ENCODE measurements around the gene KMT5B. TPM values are rescaled to one million over a fixed set of nuclear protein-coding genes. Genes with fewer than 3 reads are reported as not detected.
A peak's percentile ranks its signal among the peaks of the same experiment; 100 is the strongest.

Gene KMT5B
- total and polyA plus RNA-seq, 7 donors = 20.8 to 45.7 (median 38.7) TPM

DNA sequence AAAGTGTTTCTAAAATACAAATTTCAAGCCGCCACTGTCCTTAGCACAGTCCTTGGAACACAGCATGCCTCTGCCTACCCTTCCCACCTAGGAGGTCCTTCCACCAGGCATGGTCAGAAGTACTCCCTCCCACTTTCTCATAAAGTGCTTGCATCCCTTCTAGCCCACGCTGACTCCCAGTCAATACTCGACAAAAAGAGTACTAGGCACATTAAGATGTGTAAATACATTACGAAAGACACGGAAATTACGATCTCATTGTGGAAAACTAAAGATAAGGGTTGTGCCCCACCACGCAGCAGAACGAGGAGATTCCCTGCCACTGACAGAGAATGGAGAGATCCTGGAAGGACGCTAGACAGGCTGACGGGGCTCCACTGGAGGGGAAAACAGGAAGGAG is 105.4 kb downstream of the KMT5B start:
- no peaks in the 10 kb centered on the region for H3K27me3 ChIP-seq
- H3K36me3 ChIP-seq = no peaks in the 10 kb centered on the region
- intact Hi-C loops (cut with DNase I) = no loop called here
- no peak overlapping the region for H3K4me3 ChIP-seq
- DNase-seq = peak; percentile 42
- TF ChIP-seq POLR2AphosphoS5 (IDR thresholded peaks at IDR 0.05) (no peak), POLR2A (IDR thresholded peaks at IDR 0.05) (no peak), EP300 (IDR thresholded peaks at IDR 0.05) (no peak)
- TF ChIP-seq, protein P1, sequence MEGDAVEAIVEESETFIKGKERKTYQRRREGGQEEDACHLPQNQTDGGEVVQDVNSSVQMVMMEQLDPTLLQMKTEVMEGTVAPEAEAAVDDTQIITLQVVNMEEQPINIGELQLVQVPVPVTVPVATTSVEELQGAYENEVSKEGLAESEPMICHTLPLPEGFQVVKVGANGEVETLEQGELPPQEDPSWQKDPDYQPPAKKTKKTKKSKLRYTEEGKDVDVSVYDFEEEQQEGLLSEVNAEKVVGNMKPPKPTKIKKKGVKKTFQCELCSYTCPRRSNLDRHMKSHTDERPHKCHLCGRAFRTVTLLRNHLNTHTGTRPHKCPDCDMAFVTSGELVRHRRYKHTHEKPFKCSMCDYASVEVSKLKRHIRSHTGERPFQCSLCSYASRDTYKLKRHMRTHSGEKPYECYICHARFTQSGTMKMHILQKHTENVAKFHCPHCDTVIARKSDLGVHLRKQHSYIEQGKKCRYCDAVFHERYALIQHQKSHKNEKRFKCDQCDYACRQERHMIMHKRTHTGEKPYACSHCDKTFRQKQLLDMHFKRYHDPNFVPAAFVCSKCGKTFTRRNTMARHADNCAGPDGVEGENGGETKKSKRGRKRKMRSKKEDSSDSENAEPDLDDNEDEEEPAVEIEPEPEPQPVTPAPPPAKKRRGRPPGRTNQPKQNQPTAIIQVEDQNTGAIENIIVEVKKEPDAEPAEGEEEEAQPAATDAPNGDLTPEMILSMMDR (IDR thresholded peaks at IDR 0.05) = no peak
- H3K4me1 ChIP-seq = peaks cover 0 to 17% (median 12%) of the 10 kb centered on the region in 4 donors
- WGBS, 2 donors = 22 to 68% methylated on average over 10 of the region's 10 CpGs
- no peaks in the 10 kb centered on the region for H3K9me3 ChIP-seq
- H3K27ac ChIP-seq = no peak overlapping the region

DNA sequence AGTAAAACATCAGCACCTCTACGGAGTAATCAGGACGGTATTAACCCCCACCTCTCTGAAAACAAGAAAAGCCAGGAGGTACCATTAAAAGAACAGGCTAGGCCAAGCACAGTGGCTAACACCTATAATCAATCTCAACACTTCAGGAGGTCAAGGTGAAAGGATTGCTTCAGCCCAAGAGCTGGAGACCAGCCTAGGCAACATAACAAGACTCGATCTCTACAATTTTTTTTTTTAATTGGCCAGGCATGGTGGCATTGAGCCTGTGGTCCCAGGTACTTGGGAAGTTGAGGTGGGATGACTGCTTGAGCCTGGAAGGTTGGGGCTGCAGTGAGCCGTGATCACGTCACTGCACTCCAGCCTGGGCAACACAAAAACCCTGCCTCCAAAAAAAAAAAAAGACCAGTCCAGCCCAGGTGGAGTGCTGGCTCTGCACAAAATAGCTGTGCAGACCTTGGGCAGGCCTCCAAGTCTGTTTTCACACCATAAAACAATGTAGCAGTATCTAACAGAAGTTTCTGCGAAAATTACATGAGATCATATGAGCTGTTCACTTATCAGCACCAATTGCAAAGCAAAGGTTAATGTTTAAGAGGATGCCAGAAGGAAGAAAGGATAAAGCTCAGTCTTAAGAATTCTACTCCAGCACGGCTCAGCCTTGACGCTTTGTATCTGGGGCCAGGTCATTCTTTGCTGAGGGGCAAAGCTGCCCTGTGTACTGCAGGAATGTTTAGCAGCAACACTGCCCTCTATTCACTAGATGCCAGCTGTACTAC is 106.7 kb downstream of the KMT5B start:
- WGBS, 2 donors = 20 to 64% methylated on average over 8 of the region's 8 CpGs
- H3K27ac ChIP-seq = peak overlapping the region in 2 of 4 donors; percentile 13 to 26
- intact Hi-C loops (cut with DNase I) = no loop called here
- H3K27me3 ChIP-seq = no peaks in the 10 kb centered on the region
- no peak overlapping the region for H3K4me3 ChIP-seq
- no peaks in the 10 kb centered on the region for H3K9me3 ChIP-seq
- H3K36me3 ChIP-seq = no peaks in the 10 kb centered on the region
- TF ChIP-seq EP300 (IDR thresholded peaks at IDR 0.05) = no peak
- no peak for TF ChIP-seq POLR2AphosphoS5 (IDR thresholded peaks at IDR 0.05)
- no peak for TF ChIP-seq POLR2A (IDR thresholded peaks at IDR 0.05)
- TF ChIP-seq, protein P1 (IDR thresholded peaks at IDR 0.05) = no peak
- DNase-seq = peak; percentile 25
- H3K4me1 ChIP-seq = peaks cover 0 to 17% (median 12%) of the 10 kb centered on the region in 4 donors

Other genes with a start within 250 kb of the KMT5B start
- gene UNC93B1, start 209.2 kb downstream of the KMT5B start, total RNA-seq = 10 to 100 TPM; 24.7 to 27.6 (median 25.6) TPM
- 10 to 100 TPM; 11.4 to 52.7 (median 11.6) TPM for gene UNC93B1, start 209.2 kb downstream of the KMT5B start, polyA plus RNA-seq
- 10 to 100 TPM in 3 of 4 donors, 1 to 10 TPM in 1; 9.4 to 14.7 (median 11.7) TPM for gene ALDH3B1, start 203.0 kb downstream of the KMT5B start, total RNA-seq
- gene ALDH3B1, start 203.0 kb downstream of the KMT5B start, polyA plus RNA-seq = 10 to 100 TPM in 1 of 3 donors, 1 to 10 TPM in 2; 6.2 to 11.0 (median 7.8) TPM
- 100 to 1,000 TPM; 174 to 255 (median 212) TPM for gene NDUFS8, start 182.6 kb downstream of the KMT5B start, total RNA-seq
- gene NDUFS8, start 182.6 kb downstream of the KMT5B start, polyA plus RNA-seq = 100 to 1,000 TPM; 149 to 168 (median 164) TPM
- 100 to 1,000 TPM in 1 of 4 donors, 10 to 100 TPM in 3; 69.9 to 147 (median 81.9) TPM for gene TCIRG1, start 174.3 kb downstream of the KMT5B start, total RNA-seq
- 100 to 1,000 TPM in 1 of 3 donors, 10 to 100 TPM in 2; 15.0 to 276 (median 23.6) TPM for gene TCIRG1, start 174.3 kb downstream of the KMT5B start, polyA plus RNA-seq
- 10 to 100 TPM; 16.4 to 39.1 (median 27.9) TPM for gene CHKA, start 91.9 kb downstream of the KMT5B start, total RNA-seq
- gene CHKA, start 91.9 kb downstream of the KMT5B start, polyA plus RNA-seq = 10 to 100 TPM; 21.0 to 41.0 (median 22.9) TPM
- gene C11orf24, start 58.7 kb upstream of the KMT5B start, total RNA-seq = 10 to 100 TPM; 13.7 to 25.4 (median 21.9) TPM
- gene C11orf24, start 58.7 kb upstream of the KMT5B start, polyA plus RNA-seq = 10 to 100 TPM; 37.8 to 70.3 (median 40.6) TPM
- 10 to 100 TPM; 18.3 to 43.8 (median 29.2) TPM for gene LRP5, start 99.3 kb upstream of the KMT5B start, total RNA-seq
- gene LRP5, start 99.3 kb upstream of the KMT5B start, polyA plus RNA-seq = 10 to 100 TPM; 18.0 to 63.1 (median 20.4) TPM
- gene PPP6R3, start 247.5 kb upstream of the KMT5B start, total RNA-seq = 100 to 1,000 TPM; 133 to 157 (median 146) TPM
- 10 to 100 TPM; 24.0 to 39.4 (median 31.0) TPM for gene PPP6R3, start 247.5 kb upstream of the KMT5B start, polyA plus RNA-seq

Data from sigmoid colon (tissue), 7 donors.